CMK (cell line): Measurements from ENCODE around the gene ANKS1A.
"Not testable (repeated sequence)": the region's sequence is repeated elsewhere in the genome, so short reads cannot be mapped to it uniquely, and the experiment has no call there.

Experiments used
- DNase-seq: peaks from one replicate; pipeline ENCODE4 v3.0.0-alpha.2; 2010; ENCODE audit warnings: low read depth

Gene ANKS1A

GRCh38 chr6:34961082-34961481 is 72.0 kb downstream of the ANKS1A start:
- DNase-seq, result no peak

GRCh38 chr6:34961574-34961973 is 72.5 kb downstream of the ANKS1A start:
- no peak for DNase-seq

GRCh38 chr6:34964564-34964963 is 75.5 kb downstream of the ANKS1A start:
- DNase-seq, result no peak

GRCh38 chr6:34967461-34967860 is 78.4 kb downstream of the ANKS1A start:
- DNase-seq, result no peak

- DNase-seq, result no peak
Observed at GRCh38 chr6:34969662-34970265, 80.7 kb downstream of the ANKS1A start.

GRCh38 chr6:34970488-34970887 is 81.4 kb downstream of the ANKS1A start:
- DNase-seq, result no peak

- DNase-seq, result no peak
Observed at GRCh38 chr6:34970957-34971356, 81.9 kb downstream of the ANKS1A start.

GRCh38 chr6:34973547-34974248 is 84.6 kb downstream of the ANKS1A start:
- DNase-seq, result no peak

- DNase-seq, result no peak
Observed at GRCh38 chr6:34974249-34974642, 85.2 kb downstream of the ANKS1A start.

GRCh38 chr6:34976239-34976638 is 87.2 kb downstream of the ANKS1A start:
- no peak for DNase-seq

GRCh38 chr6:34979218-34979617 is 90.2 kb downstream of the ANKS1A start:
- no peak for DNase-seq

- DNase-seq, result no peak
Observed at GRCh38 chr6:34979994-34980393, 90.9 kb downstream of the ANKS1A start.

GRCh38 chr6:34981366-34981765 is 92.3 kb downstream of the ANKS1A start:
- no peak for DNase-seq

- no peak for DNase-seq
Observed at GRCh38 chr6:34981951-34982350, 92.9 kb downstream of the ANKS1A start.

GRCh38 chr6:34982424-34982852 is 93.4 kb downstream of the ANKS1A start:
- no peak for DNase-seq

GRCh38 chr6:34984416-34984815 is 95.4 kb downstream of the ANKS1A start:
- DNase-seq, result no peak

GRCh38 chr6:34985236-34985635 is 96.2 kb downstream of the ANKS1A start:
- DNase-seq, result no peak

GRCh38 chr6:34986845-34987246 is 97.8 kb downstream of the ANKS1A start:
- DNase-seq, result peak; percentile 35

GRCh38 chr6:34987506-34987905 is 98.5 kb downstream of the ANKS1A start:
- DNase-seq, result no peak

- DNase-seq, result no peak
Observed at GRCh38 chr6:34990971-34991560, 102.0 kb downstream of the ANKS1A start.

GRCh38 chr6:34992376-34992775 is 103.3 kb downstream of the ANKS1A start:
- no peak for DNase-seq

- DNase-seq, result no peak
Observed at GRCh38 chr6:34993213-34993612, 104.2 kb downstream of the ANKS1A start.

GRCh38 chr6:34994693-34995092 is 105.6 kb downstream of the ANKS1A start:
- no peak for DNase-seq

GRCh38 chr6:34998417-34998816 is 109.4 kb downstream of the ANKS1A start:
- DNase-seq, result not testable (repeated sequence)
